PC-3 (cell line): ENCODE results near the gene BCAS4.

Experiments used
- EZH2phosphoT487 ChIP-seq: fragments of 300-600 bp; sonication (generic); IDR thresholded peaks from 2 replicates; pipeline ENCODE4 v1.6.1; 2018; ENCODE audit warnings: mild to moderate bottlenecking, antibody characterized with exemption, low read length, borderline replicate concordance
- TF ChIP-seq, protein P1 (sequence below): fragments of 300-600 bp; sonication (generic); conservative IDR thresholded peaks from 2 replicates; pipeline ENCODE4 v1.5.1; 2017; ENCODE audit warnings: antibody characterized with exemption, low read depth, mild to moderate bottlenecking, low read length

- TF ChIP-seq, protein P1, sequence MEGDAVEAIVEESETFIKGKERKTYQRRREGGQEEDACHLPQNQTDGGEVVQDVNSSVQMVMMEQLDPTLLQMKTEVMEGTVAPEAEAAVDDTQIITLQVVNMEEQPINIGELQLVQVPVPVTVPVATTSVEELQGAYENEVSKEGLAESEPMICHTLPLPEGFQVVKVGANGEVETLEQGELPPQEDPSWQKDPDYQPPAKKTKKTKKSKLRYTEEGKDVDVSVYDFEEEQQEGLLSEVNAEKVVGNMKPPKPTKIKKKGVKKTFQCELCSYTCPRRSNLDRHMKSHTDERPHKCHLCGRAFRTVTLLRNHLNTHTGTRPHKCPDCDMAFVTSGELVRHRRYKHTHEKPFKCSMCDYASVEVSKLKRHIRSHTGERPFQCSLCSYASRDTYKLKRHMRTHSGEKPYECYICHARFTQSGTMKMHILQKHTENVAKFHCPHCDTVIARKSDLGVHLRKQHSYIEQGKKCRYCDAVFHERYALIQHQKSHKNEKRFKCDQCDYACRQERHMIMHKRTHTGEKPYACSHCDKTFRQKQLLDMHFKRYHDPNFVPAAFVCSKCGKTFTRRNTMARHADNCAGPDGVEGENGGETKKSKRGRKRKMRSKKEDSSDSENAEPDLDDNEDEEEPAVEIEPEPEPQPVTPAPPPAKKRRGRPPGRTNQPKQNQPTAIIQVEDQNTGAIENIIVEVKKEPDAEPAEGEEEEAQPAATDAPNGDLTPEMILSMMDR: no peak
- no peak for TF ChIP-seq EZH2phosphoT487
Measured at GRCh38 chr20:50916934-50917333, 122.1 kb downstream of the BCAS4 start.
